Psoas muscle (tissue), 8 donors: ENCODE results near the gene ACTL6B. TPM values are rescaled to one million over a fixed set of nuclear protein-coding genes. Genes with fewer than 3 reads are reported as not detected.

Experiments
- ATAC-seq, 4 donors: fragments of 200-7000 bp; cut with Tn5 transposase; one replicate each; pipeline ENCODE4 v1.9.1; 2020; ENCODE audit warnings: moderate library complexity in 3 of 4, mild to moderate bottlenecking in 2 of 4
- DNase-seq, 2 donors: peaks; one replicate each; pipeline ENCODE4 v3.0.0-alpha.2; 2020
- H3K27ac ChIP-seq: fragments of 200-600 bp; one replicate; pipeline ENCODE4 v1.8.0; 2022
- H3K27me3 ChIP-seq, 3 donors: fragments of 200-600 bp in 1 of 3; one replicate each; pipeline versions ENCODE4 v1.6.1 to v1.8.0; 2013 to 2022; ENCODE audit warnings: low read length in 2 of 3, mild to moderate bottlenecking in 2 of 3, moderate library complexity in 1 of 3; ENCODE audit not compliant: insufficient read depth in 3 of 3
- H3K36me3 ChIP-seq, 2 donors: fragments of 200-600 bp in 1 of 2; one replicate each; pipeline versions ENCODE4 v1.6.1 to v1.8.0; 2013 to 2022; ENCODE audit warnings: low read depth in 1 of 2, mild to moderate bottlenecking in 1 of 2, moderate library complexity in 1 of 2; ENCODE audit not compliant: insufficient read depth in 1 of 2
- H3K4me1 ChIP-seq: fragments of 200-600 bp; one replicate; pipeline ENCODE4 v1.8.0; 2022
- H3K4me3 ChIP-seq: fragments of 200-600 bp; one replicate; pipeline ENCODE4 v1.8.0; 2022; ENCODE audit warnings: mild to moderate bottlenecking
- H3K9me3 ChIP-seq: fragments of 200-600 bp; one replicate; pipeline ENCODE4 v1.8.0; 2022
- WGBS, 3 donors: extraction: QIAGEN DNeasy Blood & Tissue Kit; methylation state at CpG; one replicate each; pipeline versions ENCODE4 v1.1.6 to v1.1.7; 2013; 5-methylcytosine and 5-hydroxymethylcytosine counted together
- intact Hi-C, 2 donors: fragments of 100-400 bp; cut with DNase I; formaldehyde crosslinking; loops; one replicate each; pipeline versions ENCODE4 v1.11.0 to v1.14.2; 2022
- polyA plus RNA-seq, 3 donors: library from polyadenylated mRNA; stranded (reverse); fragments of 200-250 nt; gene quantifications; one replicate each; pipeline ENCODE4 v1.2.3, GENCODE V29; 2013
- total RNA-seq, 4 donors: library from RNA; stranded (reverse); fragmentation: NEBNext Ultra II Directional in 2 of 4; extraction: Animal tissue kit (Norgen Biotek cat#: 25700) in 2 of 4; gene quantifications; one replicate each; pipeline versions ENCODE4 v1.2.1 to v1.2.4, GENCODE V29; 2021 to 2023
- TF ChIP-seq, protein P1 (sequence below): fragments of 200-600 bp; IDR thresholded peaks from one replicate; pipeline ENCODE4 v1.8.0; 2022; ENCODE audit warnings: antibody characterized with exemption
- donor health status: healthy with polysubstance abuse.
- donor health status: DM: no; HTN: no; CAD: no; lungs with moderate emphysema.
- donor health status: Bipolar disorder and iron deficiency.
- donor health status: healthy.
- donor health status: DM: yes; HTN: yes; CAD: no.
- donor health status: DM: no; HTN: no; CAD: no.
- donor health status: DM: no; HTN: no; CAD: no.
- donor health status: DM: yes; HTN: yes; CAD: no.

The ACTL6B gene
- total and polyA plus RNA-seq, 7 donors: 0.03 TPM; not detected in 6

GRCh38 chr7:100686822-100687211 is 30.6 kb upstream of the ACTL6B start:
- TF ChIP-seq, protein P1, sequence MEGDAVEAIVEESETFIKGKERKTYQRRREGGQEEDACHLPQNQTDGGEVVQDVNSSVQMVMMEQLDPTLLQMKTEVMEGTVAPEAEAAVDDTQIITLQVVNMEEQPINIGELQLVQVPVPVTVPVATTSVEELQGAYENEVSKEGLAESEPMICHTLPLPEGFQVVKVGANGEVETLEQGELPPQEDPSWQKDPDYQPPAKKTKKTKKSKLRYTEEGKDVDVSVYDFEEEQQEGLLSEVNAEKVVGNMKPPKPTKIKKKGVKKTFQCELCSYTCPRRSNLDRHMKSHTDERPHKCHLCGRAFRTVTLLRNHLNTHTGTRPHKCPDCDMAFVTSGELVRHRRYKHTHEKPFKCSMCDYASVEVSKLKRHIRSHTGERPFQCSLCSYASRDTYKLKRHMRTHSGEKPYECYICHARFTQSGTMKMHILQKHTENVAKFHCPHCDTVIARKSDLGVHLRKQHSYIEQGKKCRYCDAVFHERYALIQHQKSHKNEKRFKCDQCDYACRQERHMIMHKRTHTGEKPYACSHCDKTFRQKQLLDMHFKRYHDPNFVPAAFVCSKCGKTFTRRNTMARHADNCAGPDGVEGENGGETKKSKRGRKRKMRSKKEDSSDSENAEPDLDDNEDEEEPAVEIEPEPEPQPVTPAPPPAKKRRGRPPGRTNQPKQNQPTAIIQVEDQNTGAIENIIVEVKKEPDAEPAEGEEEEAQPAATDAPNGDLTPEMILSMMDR: no peak
- no peaks in the 10 kb centered on the region for H3K27me3 ChIP-seq
- no peaks in the 10 kb centered on the region for H3K9me3 ChIP-seq
- intact Hi-C loops: loop anchor here in 1 of 2 donors (5.0 kb wide), 1 partner anchor 110 kb away; no protein-coding TSS in a partner anchor
- no peak overlapping the region for H3K4me3 ChIP-seq
- no peak for ATAC-seq
- peaks cover 0 to 76% of the 10 kb centered on the region in 2 donors for H3K36me3 ChIP-seq
- H3K27ac ChIP-seq: no peak overlapping the region
- H3K4me1 ChIP-seq: peaks cover 32% of the 10 kb centered on the region
- WGBS, 3 donors: 90 to 94% (median 91%) methylated on average over 17 of the region's 17 CpGs
- DNase-seq: no peak

DNA sequence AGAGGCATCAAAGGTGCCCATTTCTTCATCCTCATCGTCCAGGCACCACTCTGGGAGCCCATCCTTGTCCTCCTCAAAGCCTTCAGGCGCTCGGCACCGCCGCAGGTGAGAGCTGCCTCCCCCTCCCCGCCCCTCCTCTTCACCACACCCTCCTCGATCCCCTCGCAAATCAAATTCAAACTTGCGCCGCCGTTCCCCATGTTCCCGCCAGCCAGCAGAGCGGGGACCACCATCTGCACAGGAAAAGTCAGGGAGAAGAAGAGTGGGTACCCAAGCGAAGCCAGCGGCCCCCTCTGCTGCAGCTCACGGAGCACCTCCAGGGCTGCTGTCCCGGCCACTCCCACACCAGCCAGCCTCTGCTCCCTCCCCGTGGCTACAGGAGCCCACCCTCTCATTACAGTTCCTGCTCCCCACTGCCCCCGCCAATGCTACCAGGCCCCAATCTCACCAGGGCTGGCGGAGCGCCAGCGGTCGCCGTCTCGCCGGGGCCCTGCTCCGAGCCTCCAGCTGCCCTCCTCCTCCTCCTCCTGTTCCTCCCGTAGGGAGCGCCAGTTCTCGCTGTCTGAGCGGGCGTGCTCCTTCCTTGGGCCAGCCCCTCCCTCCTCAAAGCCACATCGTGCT is 30.1 kb upstream of the ACTL6B start:
- H3K4me3 ChIP-seq: no peak overlapping the region
- no peaks in the 10 kb centered on the region for H3K27me3 ChIP-seq
- DNase-seq (peak in 1 of 2 donors; percentile 48), ATAC-seq (no peak)
- H3K4me1 ChIP-seq: peaks cover 26% of the 10 kb centered on the region
- intact Hi-C loops: loop anchor here in 1 of 2 donors (5.0 kb wide), 1 partner anchor 109 kb away; no protein-coding TSS in a partner anchor
- WGBS, 3 donors: 80 to 86% (median 82%) methylated on average over 32 to 33 of the region's 33 CpGs
- peaks cover 3 to 81% of the 10 kb centered on the region in 2 donors for H3K36me3 ChIP-seq
- TF ChIP-seq, protein P1: no peak
- H3K27ac ChIP-seq: no peak overlapping the region
- no peaks in the 10 kb centered on the region for H3K9me3 ChIP-seq

DNA sequence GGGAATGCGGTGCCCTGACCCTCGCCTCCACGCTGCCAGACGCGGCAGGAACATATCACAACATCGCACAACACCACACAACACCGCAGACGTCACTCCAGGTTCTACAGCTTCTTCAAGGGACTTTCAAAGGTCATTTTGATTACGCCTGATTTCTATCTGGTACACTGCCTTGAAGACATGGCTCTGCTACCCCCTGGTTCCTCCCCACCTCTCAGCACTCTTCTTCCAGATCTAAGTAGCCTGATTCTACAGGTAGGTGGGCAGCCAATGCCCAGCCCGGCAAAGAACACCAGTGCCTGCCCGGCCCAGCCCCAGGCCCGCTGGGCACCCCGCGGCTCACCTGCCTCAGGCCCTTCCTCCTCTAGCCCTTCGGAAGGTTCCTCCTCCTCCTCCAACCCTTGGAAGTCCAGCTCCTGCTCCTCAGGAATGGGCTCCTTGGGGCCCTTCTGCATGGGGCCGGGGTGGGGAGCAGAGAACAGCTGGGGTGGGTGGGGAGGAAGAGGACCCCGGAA is 29.4 kb upstream of the ACTL6B start:
- intact Hi-C loops: loop anchor here in 1 of 2 donors (5.0 kb wide), 1 partner anchor 108 kb away; no protein-coding TSS in a partner anchor
- Histone ChIP-seq H3K36me3 (peaks cover 3 to 86% of the 10 kb centered on the region in 2 donors), H3K27me3 (no peaks in the 10 kb centered on the region), H3K4me3 (no peak overlapping the region), H3K27ac (no peak overlapping the region), H3K9me3 (no peaks in the 10 kb centered on the region), H3K4me1 (peaks cover 20% of the 10 kb centered on the region)
- ATAC-seq (no peak), DNase-seq (no peak)
- TF ChIP-seq, protein P1: no peak
- 91 to 95% (median 92%) methylated on average over 16 to 17 of the region's 17 CpGs for WGBS, 3 donors

DNA sequence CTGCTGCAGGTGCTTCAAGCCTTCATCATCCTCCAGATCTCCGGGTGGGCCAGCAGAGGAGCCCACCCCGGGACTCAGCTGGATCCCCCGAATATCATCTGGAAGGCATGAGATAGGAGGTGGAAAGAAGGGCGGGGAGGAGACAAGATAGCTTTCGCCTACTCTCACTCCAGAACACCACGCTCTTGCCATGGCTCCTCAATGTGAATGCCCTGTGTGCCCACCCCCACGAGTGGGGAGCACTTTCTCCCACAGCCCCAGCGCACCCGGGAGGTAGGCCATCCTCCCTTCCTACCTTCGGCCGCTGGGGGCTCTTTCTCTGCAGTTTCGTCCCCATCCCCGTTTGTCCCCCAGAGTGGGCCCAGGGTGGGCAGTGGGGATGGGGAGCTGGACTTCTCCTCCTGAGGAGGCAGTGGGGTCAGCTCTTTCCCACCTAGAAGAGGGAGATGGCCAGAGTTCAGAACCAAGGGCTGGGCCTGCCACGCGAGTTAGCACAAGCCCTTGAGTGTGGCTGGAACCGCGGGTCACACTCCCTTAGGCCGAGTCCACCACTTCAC is 28.9 kb upstream of the ACTL6B start:
- ATAC-seq: no peak
- H3K4me3 ChIP-seq: no peak overlapping the region
- no peak overlapping the region for H3K27ac ChIP-seq
- H3K4me1 ChIP-seq: peaks cover 17% of the 10 kb centered on the region
- peaks cover 3 to 92% of the 10 kb centered on the region in 2 donors for H3K36me3 ChIP-seq
- no peaks in the 10 kb centered on the region for H3K9me3 ChIP-seq
- H3K27me3 ChIP-seq: no peaks in the 10 kb centered on the region
- WGBS, 3 donors: 89 to 94% (median 89%) methylated on average over 17 to 18 of the region's 18 CpGs
- no peak for DNase-seq
- TF ChIP-seq, protein P1: no peak
- intact Hi-C loops: loop anchor here in 1 of 2 donors (5.0 kb wide), 1 partner anchor 108 kb away; no protein-coding TSS in a partner anchor
